ENCODE measurements around the gene STRIT1. TPM values are rescaled to one million over a fixed set of nuclear protein-coding genes. Genes with fewer than 3 reads are reported as not detected.
"Not testable (repeated sequence)": the region's sequence is repeated elsewhere in the genome, so short reads cannot be mapped to it uniquely, and the experiment has no call there.

STRIT1 gene
- total RNA-seq, 1 experiment from 2014 or later, result not detected

GRCh38 chr3:155282385-155283091 lies 10.9 kb downstream of the STRIT1 start:
- BruUV-seq (replicated peaks), result no TSS peak
- DNase-seq (ENCODE audit: low spot score), result no peak
- H3K27me3 ChIP-seq (replicated peaks; ENCODE audit: insufficient read depth, low read depth, low read length, poor library complexity), result no peaks in the 10 kb centered on the region
- H3K27ac ChIP-seq (ENCODE audit: low read depth, low read length, poor library complexity, severe bottlenecking), result no peak overlapping the region
- H3K4me3 ChIP-seq (ENCODE audit: low read depth, low read length, poor library complexity, severe bottlenecking), result no peak overlapping the region
- no peaks in the 10 kb centered on the region for H3K9me3 ChIP-seq (ENCODE audit: low read depth, low read length, poor library complexity, severe bottlenecking)
- ChIA-PET CTCF (no interaction called here), POLR2A (ENCODE audit: low non-redundant PET) (no interaction called here)
- H3K4me1 ChIP-seq (ENCODE audit: insufficient read depth, low read length, poor library complexity, severe bottlenecking), result no peaks in the 10 kb centered on the region
- intact Hi-C loops (cut with micrococcal nuclease; ENCODE audit: unreplicated experiment), result no loop called here
- no peaks in the 10 kb centered on the region for H3K36me3 ChIP-seq (ENCODE audit: insufficient read depth, low read length, poor library complexity, severe bottlenecking)
- no peak for TF ChIP-seq EZH2 (IDR thresholded peaks at IDR 0.05; ENCODE audit: borderline replicate concordance, low read depth, low read length, poor library complexity, severe bottlenecking)
- TF ChIP-seq CTCF (conservative IDR thresholded peaks at IDR 0.05; ENCODE audit: low read depth, low read length), result no peak

GRCh38 chr3:155281912-155282311 lies 11.6 kb downstream of the STRIT1 start:
- Histone ChIP-seq H3K36me3 (ENCODE audit: insufficient read depth, low read length, poor library complexity, severe bottlenecking) (no peaks in the 10 kb centered on the region), H3K27ac (ENCODE audit: low read depth, low read length, poor library complexity, severe bottlenecking) (no peak overlapping the region), H3K4me1 (ENCODE audit: insufficient read depth, low read length, poor library complexity, severe bottlenecking) (no peaks in the 10 kb centered on the region), H3K4me3 (ENCODE audit: low read depth, low read length, poor library complexity, severe bottlenecking) (no peak overlapping the region), H3K9me3 (ENCODE audit: low read depth, low read length, poor library complexity, severe bottlenecking) (no peaks in the 10 kb centered on the region), H3K27me3 (replicated peaks; ENCODE audit: insufficient read depth, low read depth, low read length, poor library complexity) (no peaks in the 10 kb centered on the region)
- CTCF ChIA-PET, result no interaction called here
- TF ChIP-seq EZH2 (IDR thresholded peaks at IDR 0.05; ENCODE audit: borderline replicate concordance, low read depth, low read length, poor library complexity, severe bottlenecking) (no peak), CTCF (conservative IDR thresholded peaks at IDR 0.05; ENCODE audit: low read depth, low read length) (no peak)
- intact Hi-C loops (cut with micrococcal nuclease; ENCODE audit: unreplicated experiment), result no loop called here
- POLR2A ChIA-PET (ENCODE audit: low non-redundant PET), result no interaction called here
- DNase-seq (ENCODE audit: low spot score), result no peak
- BruUV-seq (replicated peaks), result no TSS peak

- intact Hi-C loops (cut with micrococcal nuclease; ENCODE audit: unreplicated experiment); POLR2A ChIA-PET (ENCODE audit: low non-redundant PET); H3K27me3 ChIP-seq (replicated peaks; ENCODE audit: insufficient read depth, low read depth, low read length, poor library complexity); H3K4me1 ChIP-seq (ENCODE audit: insufficient read depth, low read length, poor library complexity, severe bottlenecking); H3K36me3 ChIP-seq (ENCODE audit: insufficient read depth, low read length, poor library complexity, severe bottlenecking); BruUV-seq (replicated peaks); H3K4me3 ChIP-seq (ENCODE audit: low read depth, low read length, poor library complexity, severe bottlenecking); H3K27ac ChIP-seq (ENCODE audit: low read depth, low read length, poor library complexity, severe bottlenecking); H3K9me3 ChIP-seq (ENCODE audit: low read depth, low read length, poor library complexity, severe bottlenecking); DNase-seq (ENCODE audit: low spot score); CTCF ChIA-PET: not testable (repeated sequence)
Measured at GRCh38 chr3:155276089-155276488, 17.4 kb downstream of the STRIT1 start.

GRCh38 chr3:155275159-155275754 lies 18.2 kb downstream of the STRIT1 start:
- intact Hi-C loops (cut with micrococcal nuclease; ENCODE audit: unreplicated experiment); H3K36me3 ChIP-seq (ENCODE audit: insufficient read depth, low read length, poor library complexity, severe bottlenecking); CTCF ChIA-PET; H3K27me3 ChIP-seq (replicated peaks; ENCODE audit: insufficient read depth, low read depth, low read length, poor library complexity); DNase-seq (ENCODE audit: low spot score); POLR2A ChIA-PET (ENCODE audit: low non-redundant PET); H3K27ac ChIP-seq (ENCODE audit: low read depth, low read length, poor library complexity, severe bottlenecking); H3K9me3 ChIP-seq (ENCODE audit: low read depth, low read length, poor library complexity, severe bottlenecking); BruUV-seq (replicated peaks); H3K4me1 ChIP-seq (ENCODE audit: insufficient read depth, low read length, poor library complexity, severe bottlenecking); H3K4me3 ChIP-seq (ENCODE audit: low read depth, low read length, poor library complexity, severe bottlenecking): not testable (repeated sequence)

- H3K27me3 ChIP-seq (replicated peaks; ENCODE audit: insufficient read depth, low read depth, low read length, poor library complexity); POLR2A ChIA-PET (ENCODE audit: low non-redundant PET); DNase-seq (ENCODE audit: low spot score); BruUV-seq (replicated peaks); intact Hi-C loops (cut with micrococcal nuclease; ENCODE audit: unreplicated experiment); H3K36me3 ChIP-seq (ENCODE audit: insufficient read depth, low read length, poor library complexity, severe bottlenecking); H3K4me1 ChIP-seq (ENCODE audit: insufficient read depth, low read length, poor library complexity, severe bottlenecking); H3K4me3 ChIP-seq (ENCODE audit: low read depth, low read length, poor library complexity, severe bottlenecking); H3K27ac ChIP-seq (ENCODE audit: low read depth, low read length, poor library complexity, severe bottlenecking); CTCF ChIA-PET; H3K9me3 ChIP-seq (ENCODE audit: low read depth, low read length, poor library complexity, severe bottlenecking): not testable (repeated sequence)
Measured at GRCh38 chr3:155274435-155274834, 19.0 kb downstream of the STRIT1 start.
